ENCODE data around the gene PHF20.
"Not testable (repeated sequence)": the region's sequence is repeated elsewhere in the genome, so short reads cannot be mapped to it uniquely, and the experiment has no call there.

PHF20 gene

GRCh38 chr20:35771689-35772562, at the start of gene PHF20:
TSS of gene PHF20 (plus strand) at chr20:35772015. CDS start at chr20:35801523, 29,508 bp downstream.
- Histone ChIP-seq H3K36me3 (ENCODE audit: control insufficient read depth, insufficient read depth, low read length) (no peaks in the 10 kb centered on the region; the same call in 1 of the 2 replicates), H3K4me3 (replicated peaks; ENCODE audit: low read depth, low read length) (peak within 1 kb of the TSS; percentile 78), H3K27me3 (replicated peaks; ENCODE audit: control insufficient read depth, insufficient read depth, low read length) (no peaks in the 10 kb centered on the region)
- peak; percentile 98 for DNase-seq (ENCODE audit: extremely low read depth, insufficient read length)
- no peak for TF ChIP-seq CTCF (IDR thresholded peaks at IDR 0.05; ENCODE audit: insufficient read depth, low read length, poor library complexity, severe bottlenecking)

- H3K36me3 ChIP-seq (ENCODE audit: control insufficient read depth, insufficient read depth, low read length) = peaks cover 47% of the 10 kb centered on the region
- not testable (repeated sequence) for DNase-seq (ENCODE audit: extremely low read depth, insufficient read length); H3K27me3 ChIP-seq (replicated peaks; ENCODE audit: control insufficient read depth, insufficient read depth, low read length); H3K4me3 ChIP-seq (replicated peaks; ENCODE audit: low read depth, low read length)
These were observed 48.6 kb upstream of the PHF20 start for GRCh38 chr20:35723275-35723639.

- not testable (repeated sequence) for H3K27me3 ChIP-seq (replicated peaks; ENCODE audit: control insufficient read depth, insufficient read depth, low read length); H3K4me3 ChIP-seq (replicated peaks; ENCODE audit: low read depth, low read length); DNase-seq (ENCODE audit: extremely low read depth, insufficient read length)
- peaks cover 49% of the 10 kb centered on the region for H3K36me3 ChIP-seq (ENCODE audit: control insufficient read depth, insufficient read depth, low read length)
These were observed 48.0 kb upstream of the PHF20 start for GRCh38 chr20:35723652-35724320.

- Histone ChIP-seq H3K27me3 (replicated peaks; ENCODE audit: control insufficient read depth, insufficient read depth, low read length) (no peaks in the 10 kb centered on the region), H3K4me3 (replicated peaks; ENCODE audit: low read depth, low read length) (no peak overlapping the region)
- TF ChIP-seq CTCF (IDR thresholded peaks at IDR 0.05; ENCODE audit: insufficient read depth, low read length, poor library complexity, severe bottlenecking) = no peak
These were observed 47.2 kb upstream of the PHF20 start for GRCh38 chr20:35724321-35725230.

GRCh38 chr20:35726842-35727711, 44.7 kb upstream of the PHF20 start:
- Histone ChIP-seq H3K36me3 (ENCODE audit: control insufficient read depth, insufficient read depth, low read length) (peaks cover 40% of the 10 kb centered on the region), H3K4me3 (replicated peaks; ENCODE audit: low read depth, low read length) (no peak overlapping the region), H3K27me3 (replicated peaks; ENCODE audit: control insufficient read depth, insufficient read depth, low read length) (no peaks in the 10 kb centered on the region)
- no peak for TF ChIP-seq CTCF (IDR thresholded peaks at IDR 0.05; ENCODE audit: insufficient read depth, low read length, poor library complexity, severe bottlenecking)
- DNase-seq (ENCODE audit: extremely low read depth, insufficient read length) = no peak

More at GRCh38 chr20:35724321-35725230, 47.2 kb upstream of the PHF20 start:
- peaks cover 51% of the 10 kb centered on the region for H3K36me3 ChIP-seq (ENCODE audit: control insufficient read depth, insufficient read depth, low read length)
- DNase-seq (ENCODE audit: extremely low read depth, insufficient read length) = no peak

- no peak for DNase-seq (ENCODE audit: extremely low read depth, insufficient read length)
- no peak for TF ChIP-seq CTCF (IDR thresholded peaks at IDR 0.05; ENCODE audit: insufficient read depth, low read length, poor library complexity, severe bottlenecking)
- Histone ChIP-seq H3K4me3 (replicated peaks; ENCODE audit: low read depth, low read length) (no peak overlapping the region), H3K36me3 (ENCODE audit: control insufficient read depth, insufficient read depth, low read length) (peaks cover 33% of the 10 kb centered on the region), H3K27me3 (replicated peaks; ENCODE audit: control insufficient read depth, insufficient read depth, low read length) (no peaks in the 10 kb centered on the region)
These were observed 42.5 kb upstream of the PHF20 start for GRCh38 chr20:35729283-35729807.
